Spinal cord (tissue), 10 donors: Measurements from ENCODE around the gene NSUN5. TPM values are rescaled to one million over a fixed set of nuclear protein-coding genes. Genes with fewer than 3 reads are reported as not detected.
"Not testable (repeated sequence)": the region's sequence is repeated elsewhere in the genome, so short reads cannot be mapped to it uniquely, and the experiment has no call there.

ENCODE experiments used
- DNase-seq, 6 donors: peaks; one replicate each; pipeline versions ENCODE4 v3.0.0 to v3.0.0-alpha.2; 2013 to 2015; ENCODE audit warnings: low spot score in 6 of 6, low read depth in 4 of 6
- H3K27ac ChIP-seq: one replicate; pipeline ENCODE4 v1.5.1; 2013; ENCODE audit warnings: low read depth, low read length, control low read depth
- H3K27me3 ChIP-seq: one replicate; pipeline ENCODE4 v1.6.1; 2013; ENCODE audit warnings: low read length; ENCODE audit not compliant: control insufficient read depth, insufficient read depth
- H3K36me3 ChIP-seq: one replicate; pipeline ENCODE4 v1.6.1; 2013; ENCODE audit warnings: low read length; ENCODE audit not compliant: control insufficient read depth, insufficient read depth
- H3K4me1 ChIP-seq: one replicate; pipeline ENCODE4 v1.6.1; 2013; ENCODE audit warnings: low read length; ENCODE audit not compliant: control insufficient read depth, insufficient read depth
- H3K4me3 ChIP-seq: one replicate; pipeline ENCODE4 v1.5.1; 2013; ENCODE audit warnings: low read depth, low read length, control low read depth
- H3K9me3 ChIP-seq: one replicate; pipeline ENCODE4 v1.6.1; 2013; ENCODE audit warnings: low read length; ENCODE audit not compliant: control insufficient read depth, insufficient read depth
- whole genome bisulfite sequencing: methylation state at CpG from one replicate; pipeline ENCODE4 v1.1.5; 2013; ENCODE audit warnings: missing lambda C conversion rate; ENCODE audit not compliant: insufficient coverage; 5-methylcytosine and 5-hydroxymethylcytosine counted together
- polyA plus RNA-seq, 2 donors: library from polyadenylated mRNA; unstranded; fragments of 120-200 nt; gene quantifications; one replicate each; pipeline ENCODE4 v1.2.1, GENCODE V29; 2013; ENCODE audit not compliant: insufficient read length in 2 of 2
- total RNA-seq, 2 donors: library from RNA; depleted of rRNA in 1 of 2; stranded (reverse); fragments of 120-200 nt in 1 of 2; fragments of >200 nt in 1 of 2; gene quantifications; one replicate each; pipeline versions ENCODE4 v1.2.3 to v1.2.4, GENCODE V29; 2013 to 2014
- donor health status: healthy.

NSUN5 gene
- total and polyA plus RNA-seq, 4 donors = 13.2 to 33.6 (median 24.1) TPM

DNA sequence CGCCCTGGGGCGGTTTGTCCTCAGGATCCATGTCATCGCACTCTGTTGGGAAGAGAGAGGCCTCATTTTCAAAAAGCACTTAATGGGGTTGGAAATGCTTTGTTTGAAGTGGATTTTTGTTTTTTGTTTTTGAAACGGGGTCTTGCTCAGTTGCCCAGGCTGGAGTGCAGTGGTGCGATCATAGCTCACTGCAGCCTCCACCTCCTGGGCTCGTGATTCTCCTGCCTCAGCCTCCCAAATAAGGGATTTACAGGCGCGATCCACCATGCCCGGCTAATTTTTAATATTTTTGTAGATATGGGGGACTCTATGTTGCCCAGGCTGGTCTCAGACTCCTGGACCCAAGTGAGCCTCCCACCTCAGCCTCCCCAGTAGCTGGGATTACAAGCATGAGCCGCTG, 20.1 kb upstream of the NSUN5 start:
- Histone ChIP-seq H3K27ac (no peak overlapping the region), H3K4me1 (peaks cover 15% of the 10 kb centered on the region), H3K36me3 (no peaks in the 10 kb centered on the region), H3K27me3 (no peaks in the 10 kb centered on the region), H3K9me3 (no peaks in the 10 kb centered on the region), H3K4me3 (no peak overlapping the region)
- DNase-seq = no peak
- WGBS = 92% methylated on average over 6 of the region's 10 CpGs

DNA sequence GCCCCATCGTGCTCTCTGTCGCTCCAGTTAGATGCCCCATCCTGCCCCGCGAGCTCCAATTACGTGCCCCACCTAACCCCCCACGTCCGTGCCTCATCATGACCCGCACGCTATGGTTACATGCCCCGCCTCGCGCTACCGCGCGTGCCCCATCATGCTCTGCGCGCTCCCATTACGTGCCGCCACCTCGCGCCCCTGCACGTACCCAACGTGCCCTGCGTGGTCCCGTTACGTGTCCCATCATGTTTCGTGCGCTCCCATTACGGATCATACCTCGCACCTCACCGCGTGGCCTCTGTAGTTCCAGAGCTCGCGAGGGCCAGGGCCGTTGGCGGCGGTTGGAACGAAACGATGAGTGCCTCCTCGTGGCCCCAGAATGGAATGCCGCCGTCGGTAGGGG, 19.3 kb upstream of the NSUN5 start, which contains the start of the genes FKBP6 and TRIM50:
TSS of gene FKBP6 (plus strand) at position 240 of the 400 bp plus-strand sequence. CDS start 268 bp downstream, outside the sequence.
TSS of gene TRIM50 (minus strand) at position 161 of the 400 bp plus-strand sequence. CDS start 3,295 bp downstream, outside the sequence.
- DNase-seq, H3K27me3 ChIP-seq, H3K9me3 ChIP-seq, H3K36me3 ChIP-seq, H3K27ac ChIP-seq, H3K4me3 ChIP-seq: not testable (repeated sequence)
- WGBS = 90% methylated on average over 33 of the region's 43 CpGs
- H3K4me1 ChIP-seq = peaks cover 17% of the 10 kb centered on the region

DNA sequence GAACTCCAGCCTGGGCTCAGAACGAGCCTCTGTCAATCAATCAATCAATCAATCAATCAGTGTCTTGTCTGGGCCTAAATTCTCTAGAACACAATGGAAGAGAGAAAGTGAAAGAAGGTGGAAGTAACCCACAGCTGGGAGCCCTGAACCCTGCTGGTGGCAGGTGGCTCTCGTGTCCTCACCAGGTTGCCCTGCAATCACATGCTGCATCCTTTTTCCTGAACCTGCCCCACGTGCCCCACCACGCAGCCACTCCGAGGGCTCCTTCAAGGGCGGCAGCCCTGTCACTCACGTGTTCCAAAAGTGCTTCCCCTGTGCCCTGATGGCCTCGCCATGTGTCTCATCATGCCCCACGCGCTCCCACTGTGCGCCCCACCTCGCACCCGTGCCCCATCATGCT, 18.8 kb upstream of the NSUN5 start:
- peaks cover 17% of the 10 kb centered on the region for H3K4me1 ChIP-seq
- not testable (repeated sequence) for H3K36me3 ChIP-seq, H3K27me3 ChIP-seq, H3K27ac ChIP-seq, H3K9me3 ChIP-seq, H3K4me3 ChIP-seq, DNase-seq
- no CpG with 5 or more reads among the region's 13 CpGs for WGBS

DNA sequence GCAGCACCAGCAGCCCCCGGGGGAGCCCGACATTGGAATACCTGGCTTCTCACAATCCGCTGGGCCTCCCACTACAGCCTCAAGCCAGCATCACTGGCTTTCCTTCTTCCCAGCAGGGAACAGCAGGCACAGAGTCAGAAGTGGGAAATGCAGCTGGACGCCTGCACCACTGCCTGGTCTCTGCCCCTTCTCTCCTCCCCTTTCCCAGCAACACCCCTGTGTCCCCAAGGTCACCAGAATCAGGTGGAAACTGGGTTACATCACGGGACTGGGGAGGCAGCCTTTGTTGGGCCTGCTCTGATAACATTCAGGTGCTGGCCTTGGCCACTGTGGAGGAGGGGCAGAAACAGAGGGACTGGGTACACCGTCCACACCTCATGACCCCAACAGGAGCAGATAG, 16.8 kb upstream of the NSUN5 start:
- not testable (repeated sequence) for H3K27ac ChIP-seq, DNase-seq, H3K9me3 ChIP-seq, H3K36me3 ChIP-seq, H3K27me3 ChIP-seq, H3K4me3 ChIP-seq
- 59% methylated on average over 4 of the region's 6 CpGs for WGBS
- peaks cover 17% of the 10 kb centered on the region for H3K4me1 ChIP-seq

DNA sequence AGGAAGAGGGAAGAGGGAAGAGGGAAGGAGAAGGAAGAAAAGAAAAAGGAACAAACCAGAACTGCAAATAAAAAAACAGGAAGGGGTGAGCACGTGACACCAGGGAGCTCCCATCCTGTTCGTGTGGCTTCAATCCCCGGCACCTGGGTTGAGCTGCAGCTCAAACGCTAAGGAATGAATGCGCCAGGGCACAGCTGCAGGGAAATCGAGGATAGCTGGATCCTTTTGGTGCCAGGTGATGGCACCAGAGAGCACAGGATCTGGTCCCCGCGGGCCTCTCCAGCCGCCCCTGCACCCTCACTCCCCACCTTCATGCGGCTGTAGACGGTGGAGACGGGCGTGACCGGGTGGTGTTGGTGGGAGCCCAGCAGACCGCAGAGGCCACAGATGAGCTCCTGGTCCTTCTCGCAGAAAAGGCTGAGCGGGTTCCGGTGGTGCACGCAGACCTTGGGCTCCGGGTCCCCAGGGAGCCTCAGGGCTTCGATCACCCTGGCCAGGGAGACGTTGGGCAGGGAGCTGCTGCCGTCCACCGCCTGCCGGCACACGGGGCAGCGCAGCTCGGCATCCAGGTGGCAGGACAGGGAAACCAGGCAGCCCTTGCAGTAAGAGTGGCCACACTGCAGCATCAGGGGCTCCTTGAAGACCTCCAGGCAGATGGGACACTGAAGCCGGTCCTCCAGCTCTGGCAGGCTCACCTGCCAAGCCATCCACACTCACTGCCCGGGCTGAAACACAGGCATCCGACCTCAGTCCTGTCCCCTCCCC, 15.6 kb upstream of the NSUN5 start:
- 25% methylated on average over 21 of the region's 31 CpGs for WGBS
- peak in 3 of 6 donors; percentile 50 to 91 (median 81) for DNase-seq
- H3K4me3 ChIP-seq, H3K9me3 ChIP-seq, H3K27me3 ChIP-seq, H3K36me3 ChIP-seq, H3K27ac ChIP-seq: not testable (repeated sequence)
- H3K4me1 ChIP-seq = peaks cover 13% of the 10 kb centered on the region

DNA sequence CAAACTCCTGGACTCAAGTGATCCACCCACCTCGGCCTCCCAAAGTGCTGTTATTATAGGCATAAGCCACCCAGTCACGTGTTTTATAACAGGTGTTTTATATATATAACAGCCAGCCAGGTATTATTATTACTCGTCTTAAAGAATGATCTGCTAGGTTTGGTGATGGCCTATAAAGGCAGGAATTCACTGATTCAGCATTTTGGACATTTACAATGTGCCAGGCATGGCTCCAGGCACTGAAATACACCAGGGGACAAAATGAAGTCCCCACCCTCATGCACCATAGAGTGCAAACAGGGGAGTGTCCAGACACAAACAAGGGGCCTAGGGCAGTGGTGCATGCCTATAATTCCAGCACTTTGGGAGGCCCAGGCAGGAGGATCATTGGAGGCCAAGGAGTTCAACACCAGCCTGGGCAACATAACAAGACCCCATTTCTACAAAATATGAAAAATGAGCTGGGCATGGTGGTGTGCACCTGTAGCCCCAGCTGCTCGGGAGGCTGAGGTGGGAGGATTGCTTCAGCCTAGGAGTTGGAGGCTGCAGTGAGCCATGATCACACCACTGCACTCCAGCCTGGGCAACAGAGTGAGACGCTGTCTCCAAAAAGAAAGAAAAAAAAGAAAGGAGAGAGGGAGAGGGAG, 14.9 kb upstream of the NSUN5 start:
- 100% methylated on average over 2 of the region's 5 CpGs for WGBS
- H3K36me3 ChIP-seq, DNase-seq, H3K27me3 ChIP-seq, H3K9me3 ChIP-seq, H3K27ac ChIP-seq, H3K4me3 ChIP-seq: not testable (repeated sequence)
- peaks cover 13% of the 10 kb centered on the region for H3K4me1 ChIP-seq

DNA sequence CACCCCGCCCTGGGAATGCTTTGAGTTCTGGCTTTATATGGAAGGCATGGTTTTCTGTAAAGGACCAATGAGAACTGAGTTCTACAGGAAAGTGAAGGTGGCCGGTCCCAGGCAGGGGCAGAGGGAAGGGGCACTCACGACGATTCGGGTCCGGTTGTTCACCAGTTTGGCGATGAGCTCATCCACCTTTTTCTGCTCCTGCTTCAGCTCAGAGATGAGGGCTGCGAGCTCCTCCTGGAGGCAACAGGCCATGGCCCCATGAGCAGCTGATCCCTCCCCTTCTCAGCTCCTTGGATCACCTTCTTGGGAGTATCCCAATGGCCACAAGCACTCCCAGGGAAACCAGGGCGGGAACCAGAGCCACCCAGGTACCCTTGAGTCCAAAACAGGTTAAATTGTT, 11.4 kb upstream of the NSUN5 start:
- WGBS = 87% methylated on average over 7 of the region's 9 CpGs
- H3K27me3 ChIP-seq, H3K27ac ChIP-seq, H3K4me3 ChIP-seq, H3K9me3 ChIP-seq, H3K36me3 ChIP-seq, DNase-seq: not testable (repeated sequence)
- H3K4me1 ChIP-seq = peaks cover 13% of the 10 kb centered on the region

DNA sequence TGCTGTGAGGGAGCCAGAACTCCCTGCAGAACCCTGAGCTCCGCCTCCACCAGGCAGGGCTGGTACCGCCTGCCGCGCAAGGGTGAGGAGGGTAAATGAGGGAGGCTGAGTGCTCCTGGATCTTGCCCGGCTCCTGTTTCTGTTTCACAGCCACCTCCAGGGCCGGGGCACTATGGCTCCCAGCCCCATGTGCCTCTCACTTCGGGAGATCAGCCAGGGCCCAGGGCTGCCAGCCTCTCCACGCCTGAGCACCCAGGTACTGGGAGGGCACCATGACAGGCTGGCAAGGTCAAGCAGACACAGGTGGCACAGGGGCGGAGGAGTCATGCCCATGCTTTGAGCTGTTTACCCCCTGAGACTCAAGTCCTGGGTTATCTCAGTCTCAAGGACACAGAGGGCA, 10.9 kb upstream of the NSUN5 start:
- H3K9me3 ChIP-seq, DNase-seq, H3K27ac ChIP-seq, H3K36me3 ChIP-seq, H3K4me3 ChIP-seq, H3K27me3 ChIP-seq: not testable (repeated sequence)
- 73% methylated on average over 8 of the region's 9 CpGs for WGBS
- H3K4me1 ChIP-seq = peaks cover 10% of the 10 kb centered on the region

DNA sequence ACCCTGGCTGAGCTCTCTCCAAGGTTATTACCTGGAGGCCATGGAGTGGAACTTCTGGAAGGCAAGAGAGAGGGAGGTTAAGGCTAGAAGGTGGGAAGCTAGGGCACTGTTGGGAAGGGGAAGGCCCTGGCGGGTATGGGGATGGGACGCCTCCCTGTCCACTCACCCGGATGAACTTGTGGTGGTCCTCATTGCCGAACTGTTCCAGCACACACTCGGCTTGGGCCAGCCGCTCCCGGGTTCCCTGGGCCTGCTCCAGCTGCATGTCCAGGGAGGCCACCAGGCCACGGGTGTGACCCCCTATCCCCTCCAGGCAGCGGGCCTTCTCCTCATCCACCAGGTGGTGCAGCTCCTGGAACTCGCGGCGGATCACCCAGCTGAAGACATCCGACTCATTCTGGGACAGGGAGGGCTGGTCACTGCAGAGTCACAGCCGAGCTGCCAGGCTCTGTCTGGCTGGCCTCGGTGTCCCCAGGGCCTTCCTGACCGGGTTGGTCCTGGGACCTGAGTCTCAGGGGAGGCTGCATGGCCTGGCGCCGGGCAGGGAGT, 10.1 kb upstream of the NSUN5 start:
- 89% methylated on average over 5 of the region's 18 CpGs for WGBS
- not testable (repeated sequence) for H3K4me3 ChIP-seq, H3K9me3 ChIP-seq, H3K4me1 ChIP-seq, DNase-seq, H3K27me3 ChIP-seq, H3K27ac ChIP-seq, H3K36me3 ChIP-seq
